Measurements from ENCODE around the gene CASD1.

DNA sequence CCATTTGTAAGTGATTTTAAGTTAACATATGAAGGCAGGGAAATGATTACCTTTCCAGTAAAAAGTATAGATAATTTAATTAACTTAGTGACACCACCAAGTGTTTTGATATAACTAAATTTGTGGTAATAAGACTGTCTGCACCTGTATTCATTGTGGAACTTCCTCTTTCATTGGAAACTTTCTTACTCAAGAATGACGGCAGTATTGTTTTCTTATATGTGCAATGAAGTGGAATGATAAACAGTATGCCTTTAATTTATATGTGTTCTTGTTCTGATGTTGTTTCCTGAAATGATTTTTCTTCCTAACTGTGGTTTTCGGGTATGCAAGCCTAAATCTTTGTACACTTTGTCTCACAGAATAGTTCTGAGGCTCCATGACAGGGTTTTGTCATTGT is 46.4 kb downstream of the CASD1 start:
- TF ChIP-seq TAF1 (IDR thresholded peaks at IDR 0.05; ENCODE audit: low read depth, low read length): no peak
- no peak for TF ChIP-seq POLR2AphosphoS5 (IDR thresholded peaks at IDR 0.05; ENCODE audit: low read depth, low read length)
- TF ChIP-seq POLR2A (IDR thresholded peaks at IDR 0.05; ENCODE audit: low read depth, low read length): no peak
- no peak for TF ChIP-seq POU2F2 (IDR thresholded peaks at IDR 0.05; ENCODE audit: low read depth, low read length)
